ENCODE measurements around the gene TTC23.

TTC23 gene

DNA sequence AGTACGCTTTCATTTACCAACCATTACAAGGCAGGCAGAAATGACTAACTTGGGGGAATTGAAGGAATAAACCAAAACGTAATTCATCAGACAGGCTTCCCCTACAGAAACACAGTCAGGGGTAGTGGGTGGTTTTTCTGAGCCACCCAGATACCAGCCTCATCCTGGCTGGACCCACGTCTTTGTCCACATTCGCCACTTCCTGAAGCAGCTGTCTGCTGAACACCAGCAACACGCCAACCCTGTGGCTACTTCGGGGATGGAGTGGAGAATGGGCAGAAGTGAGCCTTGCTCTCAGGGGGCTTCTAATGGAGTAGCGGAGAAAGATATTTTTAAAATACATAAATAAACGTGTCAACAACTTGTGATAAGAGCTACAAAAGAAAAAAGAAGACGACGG lies 104.4 kb downstream of the TTC23 start:
- Histone ChIP-seq H3K27ac (ENCODE audit: low read depth, low read length) (no peak overlapping the region), H3K4me3 (ENCODE audit: low read depth, low read length) (no peak overlapping the region), H3K4me1 (ENCODE audit: control insufficient read depth, insufficient read depth, low read length) (peaks cover 27% of the 10 kb centered on the region), H3K36me3 (ENCODE audit: control insufficient read depth, insufficient read depth, low read length) (peaks cover 3% of the 10 kb centered on the region; the same call in 1 of the 2 replicates), H3K27me3 (ENCODE audit: control insufficient read depth, insufficient read depth, low read length) (no peaks in the 10 kb centered on the region), H3K9ac (ENCODE audit: low read length) (no peak overlapping the region), H3K9me3 (ENCODE audit: control insufficient read depth, insufficient read depth, low read depth, low read length) (no peaks in the 10 kb centered on the region)

- H3K27ac ChIP-seq (ENCODE audit: low read depth, low read length): no peak overlapping the region
- no peaks in the 10 kb centered on the region for H3K27me3 ChIP-seq (ENCODE audit: control insufficient read depth, insufficient read depth, low read length)
- no peaks in the 10 kb centered on the region for H3K9me3 ChIP-seq (ENCODE audit: control insufficient read depth, insufficient read depth, low read depth, low read length)
- no peaks in the 10 kb centered on the region for H3K36me3 ChIP-seq (ENCODE audit: control insufficient read depth, insufficient read depth, low read length)
- H3K9ac ChIP-seq (ENCODE audit: low read length): no peak overlapping the region
- peaks cover 36% of the 10 kb centered on the region for H3K4me1 ChIP-seq (ENCODE audit: control insufficient read depth, insufficient read depth, low read length)
- no peak overlapping the region for H3K4me3 ChIP-seq (ENCODE audit: low read depth, low read length)
Measured at GRCh38 chr15:99143655-99144610, 105.4 kb downstream of the TTC23 start.

DNA sequence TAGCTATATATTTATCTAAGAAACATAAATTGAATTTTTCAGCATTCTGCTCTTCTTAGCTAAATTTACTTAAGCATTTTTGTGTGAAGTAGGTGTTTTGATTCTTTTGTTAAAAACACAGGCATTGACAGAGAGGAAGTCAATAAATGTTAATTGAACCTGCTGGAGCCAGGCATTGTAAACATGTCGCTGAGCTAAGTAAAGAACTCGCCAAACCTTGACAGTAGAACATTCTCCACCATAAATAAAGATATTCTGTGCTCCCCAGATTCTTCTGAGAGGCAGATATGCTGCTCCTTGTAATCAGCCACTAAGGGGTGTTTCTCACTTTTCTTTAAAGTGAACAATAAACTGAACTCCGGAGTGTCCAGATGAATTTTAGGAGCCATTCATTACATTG lies 106.1 kb downstream of the TTC23 start:
- no peak overlapping the region for H3K9ac ChIP-seq (ENCODE audit: low read length)
- H3K4me3 ChIP-seq (ENCODE audit: low read depth, low read length): peak overlapping the region; percentile 15; the same call in 1 of the 2 replicates
- H3K9me3 ChIP-seq (ENCODE audit: control insufficient read depth, insufficient read depth, low read depth, low read length): no peaks in the 10 kb centered on the region
- H3K36me3 ChIP-seq (ENCODE audit: control insufficient read depth, insufficient read depth, low read length): no peaks in the 10 kb centered on the region
- H3K27ac ChIP-seq (ENCODE audit: low read depth, low read length): no peak overlapping the region
- no peaks in the 10 kb centered on the region for H3K27me3 ChIP-seq (ENCODE audit: control insufficient read depth, insufficient read depth, low read length)
- peaks cover 42% of the 10 kb centered on the region for H3K4me1 ChIP-seq (ENCODE audit: control insufficient read depth, insufficient read depth, low read length)

- H3K4me3 ChIP-seq (ENCODE audit: low read depth, low read length): peak overlapping the region; percentile 15; the same call in 1 of the 2 replicates
- H3K27ac ChIP-seq (ENCODE audit: low read depth, low read length): 0 out of 2 replicates have a peak overlapping the region, but pooled peaks have one; percentile 35
- 0 out of 2 replicates have a peak, but pooled peaks cover 1% of the 10 kb centered on the region for H3K36me3 ChIP-seq (ENCODE audit: control insufficient read depth, insufficient read depth, low read length)
- H3K4me1 ChIP-seq (ENCODE audit: control insufficient read depth, insufficient read depth, low read length): peaks cover 46% of the 10 kb centered on the region
- no peak overlapping the region for H3K9ac ChIP-seq (ENCODE audit: low read length)
- no peaks in the 10 kb centered on the region for H3K9me3 ChIP-seq (ENCODE audit: control insufficient read depth, insufficient read depth, low read depth, low read length)
- H3K27me3 ChIP-seq (ENCODE audit: control insufficient read depth, insufficient read depth, low read length): no peaks in the 10 kb centered on the region
Measured at GRCh38 chr15:99142562-99142961, 106.8 kb downstream of the TTC23 start.

- Histone ChIP-seq H3K27me3 (ENCODE audit: control insufficient read depth, insufficient read depth, low read length) (no peaks in the 10 kb centered on the region), H3K4me1 (ENCODE audit: control insufficient read depth, insufficient read depth, low read length) (peaks cover 52% of the 10 kb centered on the region), H3K4me3 (ENCODE audit: low read depth, low read length) (no peak overlapping the region), H3K9me3 (ENCODE audit: control insufficient read depth, insufficient read depth, low read depth, low read length) (no peaks in the 10 kb centered on the region), H3K36me3 (ENCODE audit: control insufficient read depth, insufficient read depth, low read length) (peaks cover 3% of the 10 kb centered on the region; the same call in 1 of the 2 replicates), H3K9ac (ENCODE audit: low read length) (no peak overlapping the region), H3K27ac (ENCODE audit: low read depth, low read length) (no peak overlapping the region)
Measured at GRCh38 chr15:99141943-99142342, 107.4 kb downstream of the TTC23 start.

DNA sequence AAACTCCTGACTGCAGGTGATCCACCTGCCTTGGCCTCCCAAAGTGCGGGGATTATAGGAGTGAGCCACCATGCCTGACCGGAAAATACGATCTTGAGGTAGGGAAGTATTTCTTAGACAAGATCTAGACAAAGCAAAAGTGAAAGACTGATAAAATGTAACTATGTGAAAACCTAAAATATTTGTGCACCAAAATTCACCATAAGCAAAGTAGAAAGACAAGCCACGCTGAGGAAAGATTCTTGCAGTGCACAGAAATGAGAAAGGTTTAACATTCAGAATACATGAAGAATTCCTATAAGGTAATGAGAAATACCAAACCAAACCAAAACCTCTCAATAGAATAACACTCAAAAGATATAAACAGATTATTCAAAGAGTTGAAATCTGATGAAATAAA lies 108.8 kb downstream of the TTC23 start:
- Histone ChIP-seq H3K9ac (ENCODE audit: low read length) (no peak overlapping the region), H3K4me1 (ENCODE audit: control insufficient read depth, insufficient read depth, low read length) (peaks cover 53% of the 10 kb centered on the region)

GRCh38 chr15:99139276-99139675 lies 110.1 kb downstream of the TTC23 start:
- H3K9me3 ChIP-seq (ENCODE audit: control insufficient read depth, insufficient read depth, low read depth, low read length): no peaks in the 10 kb centered on the region
- H3K4me1 ChIP-seq (ENCODE audit: control insufficient read depth, insufficient read depth, low read length): peaks cover 53% of the 10 kb centered on the region
- H3K36me3 ChIP-seq (ENCODE audit: control insufficient read depth, insufficient read depth, low read length): peaks cover 9% of the 10 kb centered on the region; the same call in 1 of the 2 replicates
- no peak overlapping the region for H3K9ac ChIP-seq (ENCODE audit: low read length)
- no peak overlapping the region for H3K27ac ChIP-seq (ENCODE audit: low read depth, low read length)
- H3K27me3 ChIP-seq (ENCODE audit: control insufficient read depth, insufficient read depth, low read length): no peaks in the 10 kb centered on the region
- no peak overlapping the region for H3K4me3 ChIP-seq (ENCODE audit: low read depth, low read length)

More for the DNA sequence above, 108.8 kb downstream of the TTC23 start:
- no peak overlapping the region for H3K27ac ChIP-seq (ENCODE audit: low read depth, low read length)
- no peaks in the 10 kb centered on the region for H3K27me3 ChIP-seq (ENCODE audit: control insufficient read depth, insufficient read depth, low read length)
- H3K9me3 ChIP-seq (ENCODE audit: control insufficient read depth, insufficient read depth, low read depth, low read length): no peaks in the 10 kb centered on the region
- H3K36me3 ChIP-seq (ENCODE audit: control insufficient read depth, insufficient read depth, low read length): peaks cover 9% of the 10 kb centered on the region; the same call in 1 of the 2 replicates
- no peak overlapping the region for H3K4me3 ChIP-seq (ENCODE audit: low read depth, low read length)

GRCh38 chr15:99138491-99138982 lies 110.8 kb downstream of the TTC23 start:
- Histone ChIP-seq H3K4me1 (ENCODE audit: control insufficient read depth, insufficient read depth, low read length) (peaks cover 46% of the 10 kb centered on the region), H3K27ac (ENCODE audit: low read depth, low read length) (no peak overlapping the region), H3K4me3 (ENCODE audit: low read depth, low read length) (no peak overlapping the region), H3K27me3 (ENCODE audit: control insufficient read depth, insufficient read depth, low read length) (no peaks in the 10 kb centered on the region), H3K9ac (ENCODE audit: low read length) (no peak overlapping the region), H3K36me3 (ENCODE audit: control insufficient read depth, insufficient read depth, low read length) (peaks cover 9% of the 10 kb centered on the region; the same call in 1 of the 2 replicates), H3K9me3 (ENCODE audit: control insufficient read depth, insufficient read depth, low read depth, low read length) (no peaks in the 10 kb centered on the region)

DNA sequence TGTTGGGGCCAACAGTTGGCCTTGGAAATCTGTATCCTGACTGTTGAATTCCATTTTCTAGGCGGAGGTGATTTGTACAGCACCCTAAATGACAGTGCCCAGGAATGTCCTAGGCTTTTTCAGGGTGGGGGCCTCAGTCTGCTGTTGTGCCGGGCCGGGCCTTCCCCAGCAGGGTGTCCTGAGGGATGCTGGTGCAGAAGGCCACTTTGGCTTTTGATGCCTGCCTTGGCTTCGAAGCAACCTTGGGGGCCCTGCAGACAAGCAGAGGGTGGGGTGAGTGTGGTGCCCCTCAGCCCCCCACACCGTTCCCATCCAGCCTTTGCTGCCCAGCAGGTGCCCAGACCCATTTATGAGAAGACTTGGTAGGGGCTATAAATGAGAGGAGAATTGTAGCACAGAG lies 111.5 kb downstream of the TTC23 start:
- no peaks in the 10 kb centered on the region for H3K9me3 ChIP-seq (ENCODE audit: control insufficient read depth, insufficient read depth, low read depth, low read length)
- H3K36me3 ChIP-seq (ENCODE audit: control insufficient read depth, insufficient read depth, low read length): peaks cover 9% of the 10 kb centered on the region; the same call in 1 of the 2 replicates
- H3K4me1 ChIP-seq (ENCODE audit: control insufficient read depth, insufficient read depth, low read length): peaks cover 39% of the 10 kb centered on the region
- H3K27ac ChIP-seq (ENCODE audit: low read depth, low read length): no peak overlapping the region
- no peaks in the 10 kb centered on the region for H3K27me3 ChIP-seq (ENCODE audit: control insufficient read depth, insufficient read depth, low read length)
- no peak overlapping the region for H3K9ac ChIP-seq (ENCODE audit: low read length)
- no peak overlapping the region for H3K4me3 ChIP-seq (ENCODE audit: low read depth, low read length)

DNA sequence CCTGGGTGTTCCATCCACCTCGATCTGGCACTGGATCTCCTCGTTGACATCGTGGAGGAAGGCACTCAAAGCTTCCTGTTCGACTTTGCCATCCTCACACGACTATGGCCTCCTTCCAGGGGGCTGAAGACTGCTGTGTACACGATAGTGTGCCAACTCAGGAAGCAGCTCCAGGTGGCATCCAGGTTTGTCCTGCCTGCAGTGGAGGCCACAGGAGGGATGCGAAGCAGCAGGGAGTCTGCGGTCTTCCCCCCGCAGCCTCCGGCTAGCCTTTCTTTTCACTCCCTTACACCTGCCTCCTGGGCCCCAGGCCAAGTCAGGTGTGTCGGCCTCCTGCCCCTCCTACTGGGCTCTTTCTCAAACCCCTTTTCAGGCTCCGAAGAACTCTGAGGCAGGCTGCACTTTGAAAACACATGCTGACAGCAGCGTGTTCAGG lies 112.3 kb downstream of the TTC23 start:
- Histone ChIP-seq H3K9ac (ENCODE audit: low read length) (no peak overlapping the region), H3K4me3 (ENCODE audit: low read depth, low read length) (no peak overlapping the region), H3K4me1 (ENCODE audit: control insufficient read depth, insufficient read depth, low read length) (peaks cover 32% of the 10 kb centered on the region), H3K36me3 (ENCODE audit: control insufficient read depth, insufficient read depth, low read length) (peaks cover 9% of the 10 kb centered on the region; the same call in 1 of the 2 replicates), H3K27me3 (ENCODE audit: control insufficient read depth, insufficient read depth, low read length) (no peaks in the 10 kb centered on the region), H3K27ac (ENCODE audit: low read depth, low read length) (no peak overlapping the region), H3K9me3 (ENCODE audit: control insufficient read depth, insufficient read depth, low read depth, low read length) (no peaks in the 10 kb centered on the region)

DNA sequence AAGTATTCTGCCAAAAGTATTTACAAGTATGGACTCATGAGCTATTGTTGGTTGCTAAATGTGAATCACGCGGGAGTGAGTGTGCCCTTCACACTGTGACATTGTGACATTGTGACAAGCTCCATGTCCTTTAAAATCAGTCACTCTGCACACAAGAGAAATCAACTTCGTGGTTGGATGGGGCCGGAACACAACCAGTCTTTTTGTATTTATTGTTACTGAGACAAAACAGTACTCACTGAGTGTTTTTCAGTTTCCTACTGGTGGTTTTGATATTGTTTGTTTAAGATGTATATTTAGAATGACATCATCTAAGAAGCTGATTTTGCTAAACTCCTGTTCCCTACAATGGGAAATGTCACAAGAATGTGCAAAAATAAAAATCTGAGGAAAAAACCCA lies 114.2 kb downstream of the TTC23 start:
- no peak overlapping the region for H3K4me3 ChIP-seq (ENCODE audit: low read depth, low read length)
- no peak overlapping the region for H3K9ac ChIP-seq (ENCODE audit: low read length)
- peaks cover 9% of the 10 kb centered on the region; the same call in 1 of the 2 replicates for H3K36me3 ChIP-seq (ENCODE audit: control insufficient read depth, insufficient read depth, low read length)
- H3K4me1 ChIP-seq (ENCODE audit: control insufficient read depth, insufficient read depth, low read length): peaks cover 25% of the 10 kb centered on the region
- H3K27me3 ChIP-seq (ENCODE audit: control insufficient read depth, insufficient read depth, low read length): no peaks in the 10 kb centered on the region
- no peak overlapping the region for H3K27ac ChIP-seq (ENCODE audit: low read depth, low read length)
- H3K9me3 ChIP-seq (ENCODE audit: control insufficient read depth, insufficient read depth, low read depth, low read length): no peaks in the 10 kb centered on the region
